HG02678 (cell line): ENCODE data around the gene LRIT1.
A peak's percentile ranks its signal among the peaks of the same experiment; 100 is the strongest.
"Not testable (repeated sequence)": the region's sequence is repeated elsewhere in the genome, so short reads cannot be mapped to it uniquely, and the experiment has no call there.

Experiments
- ATAC-seq: cut with Tn5 transposase; IDR thresholded peaks from one replicate; pipeline ENCODE4 v1.9.1; 2021; ENCODE audit warnings: mild to moderate bottlenecking, moderate library complexity; ENCODE audit not compliant: unreplicated experiment

The LRIT1 gene, protein sequence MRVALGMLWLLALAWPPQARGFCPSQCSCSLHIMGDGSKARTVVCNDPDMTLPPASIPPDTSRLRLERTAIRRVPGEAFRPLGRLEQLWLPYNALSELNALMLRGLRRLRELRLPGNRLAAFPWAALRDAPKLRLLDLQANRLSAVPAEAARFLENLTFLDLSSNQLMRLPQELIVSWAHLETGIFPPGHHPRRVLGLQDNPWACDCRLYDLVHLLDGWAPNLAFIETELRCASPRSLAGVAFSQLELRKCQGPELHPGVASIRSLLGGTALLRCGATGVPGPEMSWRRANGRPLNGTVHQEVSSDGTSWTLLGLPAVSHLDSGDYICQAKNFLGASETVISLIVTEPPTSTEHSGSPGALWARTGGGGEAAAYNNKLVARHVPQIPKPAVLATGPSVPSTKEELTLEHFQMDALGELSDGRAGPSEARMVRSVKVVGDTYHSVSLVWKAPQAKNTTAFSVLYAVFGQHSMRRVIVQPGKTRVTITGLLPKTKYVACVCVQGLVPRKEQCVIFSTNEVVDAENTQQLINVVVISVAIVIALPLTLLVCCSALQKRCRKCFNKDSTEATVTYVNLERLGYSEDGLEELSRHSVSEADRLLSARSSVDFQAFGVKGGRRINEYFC

DNA sequence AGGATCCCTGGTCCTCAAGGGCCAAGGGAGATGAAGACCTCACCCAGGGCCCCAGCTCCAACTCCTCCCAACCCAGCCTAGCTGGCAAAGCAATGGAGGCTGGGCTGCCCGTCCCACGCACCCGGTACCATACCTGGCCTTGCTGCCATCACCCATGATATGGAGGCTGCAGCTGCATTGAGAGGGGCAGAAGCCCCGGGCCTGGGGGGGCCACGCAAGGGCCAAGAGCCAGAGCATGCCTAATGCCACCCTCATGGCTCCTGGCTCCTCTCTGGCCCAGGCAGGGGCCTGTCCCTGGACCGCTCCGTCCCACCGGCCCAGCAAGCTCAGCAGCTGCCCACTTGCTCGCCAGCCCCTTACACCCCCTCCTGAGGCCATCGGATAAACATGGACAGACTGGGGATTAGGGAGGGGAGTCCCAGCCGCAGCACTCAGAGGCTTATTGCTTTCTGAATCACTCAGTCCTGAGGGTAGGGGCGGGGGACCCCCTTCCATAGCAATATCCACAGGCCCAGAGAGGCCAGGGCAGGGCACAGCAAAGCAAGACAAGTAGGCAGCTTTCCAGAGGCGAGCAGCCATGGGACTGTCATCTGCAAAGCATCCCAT lies at the start of gene LRIT1:
TSS of gene LRIT1 (minus strand) at position 362 of the 606 bp plus-strand sequence. CDS start at position 255, 107 bp downstream.
- no peak for ATAC-seq

DNA sequence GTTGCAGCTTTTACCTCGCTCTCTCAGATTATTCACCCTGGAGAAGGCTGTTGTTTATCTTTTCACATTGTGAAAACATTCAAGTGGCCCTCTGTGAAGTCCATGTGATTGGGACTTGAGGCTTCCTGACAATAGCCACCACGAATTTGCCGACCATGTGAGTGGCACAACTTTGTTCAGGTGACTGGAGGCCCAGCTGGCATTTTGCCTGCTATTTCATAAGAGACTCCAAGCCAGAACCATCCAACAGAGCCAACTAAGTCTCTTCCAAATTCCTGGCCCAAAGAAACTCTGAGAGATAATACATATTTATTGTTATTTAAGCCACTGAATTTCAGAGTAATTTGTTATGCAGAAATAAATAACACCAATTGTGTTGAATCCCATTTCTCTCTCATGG lies 48.9 kb upstream of the LRIT1 start:
- ATAC-seq = no peak

DNA sequence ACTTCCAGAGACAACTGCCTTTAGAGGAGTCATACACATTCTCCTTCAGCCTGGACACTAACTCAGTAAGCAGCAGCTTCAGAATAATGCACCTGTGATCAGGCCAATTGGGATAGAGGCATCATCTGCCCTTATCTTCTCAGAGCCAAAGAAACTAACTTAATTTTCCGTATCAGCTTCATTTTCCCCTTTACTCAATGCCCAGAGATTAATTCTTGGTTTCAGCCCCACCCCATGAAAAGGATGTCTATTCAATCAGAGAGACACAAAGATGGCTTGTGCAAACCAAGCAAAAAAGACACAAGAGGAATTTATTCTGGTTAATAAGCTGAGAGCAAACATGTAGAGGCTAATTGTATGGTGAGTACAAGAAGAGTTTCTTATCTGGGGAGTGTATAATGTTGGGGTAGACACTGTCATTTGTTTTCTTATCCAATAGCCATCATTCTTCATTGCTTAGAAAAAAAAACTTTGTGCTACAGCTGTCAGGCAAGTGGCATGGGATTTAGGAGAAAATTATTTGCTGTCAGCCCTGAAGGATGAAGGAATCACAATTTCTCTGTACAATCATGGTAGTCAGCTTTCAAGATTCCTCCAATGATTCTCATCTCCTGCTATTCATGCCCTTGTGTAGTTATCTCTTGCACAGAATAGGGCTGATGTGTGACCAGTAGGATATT lies 48.3 kb upstream of the LRIT1 start:
- ATAC-seq = no peak

DNA sequence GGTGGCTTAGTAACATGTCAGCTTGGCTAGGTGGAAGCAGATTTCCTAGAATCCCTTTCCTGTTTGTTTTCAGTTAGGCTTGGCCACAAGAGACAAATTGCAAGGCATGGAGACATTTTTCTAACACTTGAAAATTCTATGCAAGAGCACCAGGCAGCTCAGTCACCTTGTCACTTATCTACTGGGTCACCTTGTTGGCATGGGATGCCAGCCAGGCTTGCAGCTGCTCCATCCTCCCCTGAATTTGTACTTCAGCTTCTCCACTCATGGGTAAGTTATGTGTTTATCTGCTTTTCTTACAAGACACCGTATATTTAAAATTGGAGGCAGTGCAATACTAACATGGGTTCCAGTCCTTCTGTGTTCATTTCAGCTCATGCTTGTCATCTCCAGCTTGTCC lies 46.8 kb upstream of the LRIT1 start:
- no peak for ATAC-seq

DNA sequence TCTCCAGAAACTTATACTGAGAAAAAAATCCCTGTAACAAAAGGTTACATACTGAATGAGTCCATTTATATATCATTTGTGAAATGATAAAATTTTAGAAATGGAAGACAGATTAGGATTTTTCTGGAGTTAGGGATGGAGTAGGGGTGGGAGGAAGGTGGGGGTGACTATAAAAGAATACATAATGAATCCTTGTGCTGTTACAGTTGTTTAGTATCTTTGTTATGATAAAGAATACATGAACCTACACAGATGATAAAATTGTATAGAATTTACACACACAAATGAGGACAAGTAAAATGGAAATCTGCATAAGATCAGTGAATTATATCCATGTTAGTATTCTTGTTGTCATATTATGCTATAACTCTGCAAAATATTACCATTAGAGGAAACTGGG lies 45.3 kb upstream of the LRIT1 start:
- no peak for ATAC-seq

DNA sequence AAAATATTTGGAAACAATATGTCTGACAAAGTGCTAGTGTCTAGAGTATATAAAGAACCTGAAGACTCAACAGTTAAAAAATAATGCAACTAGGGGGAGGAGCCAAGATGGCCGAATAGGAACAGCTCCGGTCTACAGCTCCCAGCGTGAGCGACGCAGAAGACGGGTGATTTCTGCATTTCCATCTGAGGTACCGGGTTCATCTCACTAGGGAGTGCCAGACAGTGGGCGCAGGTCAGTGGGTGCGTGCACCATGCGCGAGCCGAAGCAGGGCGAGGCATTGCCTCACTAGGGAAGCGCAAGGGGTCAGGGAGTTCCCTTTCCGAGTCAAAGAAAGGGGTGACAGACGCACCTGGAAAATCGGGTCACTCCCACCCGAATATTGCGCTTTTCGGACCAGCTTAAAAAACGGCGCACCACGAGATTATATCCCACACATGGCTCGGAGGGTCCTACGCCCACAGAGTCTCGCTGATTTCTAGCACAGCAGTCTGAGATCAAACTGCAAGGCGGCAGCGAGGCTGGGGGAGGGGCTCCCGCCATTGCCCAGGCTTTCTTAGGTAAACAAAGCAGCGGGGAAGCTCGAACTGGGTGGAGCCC lies 38.6 kb upstream of the LRIT1 start:
- not testable (repeated sequence) for ATAC-seq

DNA sequence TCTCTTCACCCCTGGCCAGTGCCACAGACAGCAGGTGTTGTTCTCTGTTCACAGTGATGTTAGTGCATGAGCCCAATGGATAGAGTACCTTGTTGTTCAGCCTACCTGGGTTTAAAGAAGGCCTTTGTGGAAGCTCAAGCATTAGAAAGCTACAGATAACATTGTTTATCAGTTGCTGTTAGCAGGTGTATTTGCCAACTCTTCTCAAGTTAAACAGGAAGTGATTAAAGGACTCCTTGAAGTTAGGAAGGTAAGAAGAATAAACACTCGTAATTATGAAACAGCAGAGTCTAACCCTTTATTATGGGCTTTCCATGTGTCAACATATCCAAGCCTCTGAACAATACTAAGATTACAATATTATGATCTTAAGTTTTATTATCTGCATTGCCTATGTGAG lies 29.4 kb upstream of the LRIT1 start:
- ATAC-seq = no peak

DNA sequence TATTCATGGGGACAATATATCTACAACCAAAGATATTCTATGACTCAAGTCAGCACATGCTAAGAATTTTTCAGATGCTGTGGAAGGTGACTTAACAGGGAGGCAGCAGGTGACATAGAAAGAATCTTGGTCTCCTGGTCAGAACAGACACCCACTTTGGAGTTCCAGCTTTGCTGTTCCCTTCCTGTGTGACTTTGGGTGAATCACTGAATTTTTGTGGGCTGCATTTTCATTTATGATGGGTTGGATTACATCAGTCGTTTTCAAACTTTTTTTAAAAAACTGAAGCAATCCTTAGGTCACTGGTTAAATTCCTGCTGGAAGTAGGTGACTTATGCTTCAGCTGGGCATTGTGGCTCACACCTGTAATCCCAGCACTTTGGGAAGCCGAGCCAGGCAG lies 28.4 kb upstream of the LRIT1 start:
- no peak for ATAC-seq

DNA sequence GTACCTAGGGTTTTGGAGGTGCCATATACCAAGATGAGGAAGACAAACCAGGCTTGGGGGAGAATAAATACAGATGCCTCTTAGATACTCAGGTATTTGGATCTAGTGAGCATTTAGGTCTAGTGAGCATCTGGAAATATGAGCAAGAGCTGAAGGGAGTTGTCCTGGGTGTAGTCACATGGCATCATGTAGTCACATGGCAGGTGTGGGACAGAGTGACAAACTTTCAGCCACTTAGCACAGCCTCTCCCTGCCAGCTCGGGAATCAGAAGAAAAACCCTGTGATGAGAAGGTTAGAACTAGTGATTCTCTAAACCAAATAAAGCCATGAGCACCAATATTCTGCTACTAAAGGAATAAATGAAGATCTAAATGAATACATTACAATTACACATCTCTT lies 27.8 kb upstream of the LRIT1 start:
- ATAC-seq = no peak

DNA sequence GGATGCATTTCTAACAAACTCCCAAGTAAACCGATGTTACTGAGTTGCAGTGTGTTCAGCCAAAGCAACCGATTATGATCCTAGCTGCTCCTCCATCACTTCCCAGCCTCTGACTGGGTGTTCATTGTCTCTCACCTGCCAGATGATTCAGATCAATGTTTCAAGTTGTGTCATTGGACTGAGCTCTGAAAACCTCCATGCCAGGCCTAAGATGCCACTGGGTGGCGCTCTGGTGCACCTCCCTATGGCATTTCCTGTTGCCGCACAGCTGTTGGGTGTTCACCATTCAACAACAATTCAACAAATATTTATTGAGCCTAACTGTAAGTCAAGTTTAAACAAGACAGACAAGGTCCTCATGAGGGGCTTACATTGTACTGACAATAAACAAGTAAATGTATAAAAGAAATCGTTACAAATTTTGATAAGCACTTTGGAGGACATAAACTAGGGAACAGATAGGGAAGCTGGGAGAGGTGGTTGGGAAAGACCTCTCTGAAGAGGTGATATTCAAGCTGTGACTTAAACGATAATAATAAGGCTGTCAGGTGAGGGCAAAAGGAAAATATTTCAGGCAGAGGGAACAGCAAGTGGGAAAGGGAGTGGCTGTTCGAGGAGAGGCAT lies 26.3 kb upstream of the LRIT1 start:
- no peak for ATAC-seq

DNA sequence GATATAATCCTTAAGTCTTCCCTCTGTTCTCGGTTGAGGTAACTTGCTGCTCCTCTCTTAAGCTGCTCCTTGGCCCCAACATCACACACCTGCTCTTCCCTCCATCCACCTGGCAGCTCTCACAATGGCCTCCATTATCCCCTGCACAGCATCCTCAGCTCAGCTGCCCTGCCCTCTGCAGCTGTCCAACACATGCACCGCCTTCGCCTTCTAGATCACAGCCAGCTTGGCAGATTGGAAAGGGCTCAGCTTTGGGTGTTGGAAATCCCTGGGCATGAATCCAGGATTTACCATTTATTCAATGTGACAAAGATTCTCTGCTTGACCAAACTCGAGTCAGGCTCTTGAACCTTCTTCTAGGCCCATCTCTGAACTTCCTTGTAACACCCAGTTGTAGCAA lies 24.1 kb upstream of the LRIT1 start:
- no peak for ATAC-seq

DNA sequence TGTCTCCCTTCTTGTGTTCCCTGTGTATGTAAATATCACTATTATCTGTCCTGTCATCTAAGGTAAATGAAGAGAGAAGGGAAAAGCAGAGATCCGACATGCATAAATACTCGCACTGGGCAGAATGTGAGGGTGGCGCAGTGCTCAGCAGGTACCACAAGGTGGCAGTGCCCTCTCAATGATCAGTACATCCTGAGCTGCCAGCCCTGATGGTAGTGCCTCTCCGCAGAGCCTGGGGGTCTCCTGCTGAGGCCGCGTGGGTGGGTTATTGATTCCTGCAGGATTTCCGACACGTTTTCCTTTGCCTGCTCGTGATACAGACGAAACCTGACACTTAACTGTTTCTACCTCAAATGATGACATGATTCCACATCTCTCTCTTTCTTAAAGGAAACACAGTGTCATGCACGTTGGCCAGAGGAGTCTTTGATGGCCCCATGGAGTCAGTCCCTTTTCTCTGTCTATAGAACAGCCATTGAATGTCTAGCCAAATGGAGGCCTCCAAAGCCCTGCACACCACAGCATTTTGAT lies 23.3 kb upstream of the LRIT1 start:
- peak; percentile 95 for ATAC-seq

DNA sequence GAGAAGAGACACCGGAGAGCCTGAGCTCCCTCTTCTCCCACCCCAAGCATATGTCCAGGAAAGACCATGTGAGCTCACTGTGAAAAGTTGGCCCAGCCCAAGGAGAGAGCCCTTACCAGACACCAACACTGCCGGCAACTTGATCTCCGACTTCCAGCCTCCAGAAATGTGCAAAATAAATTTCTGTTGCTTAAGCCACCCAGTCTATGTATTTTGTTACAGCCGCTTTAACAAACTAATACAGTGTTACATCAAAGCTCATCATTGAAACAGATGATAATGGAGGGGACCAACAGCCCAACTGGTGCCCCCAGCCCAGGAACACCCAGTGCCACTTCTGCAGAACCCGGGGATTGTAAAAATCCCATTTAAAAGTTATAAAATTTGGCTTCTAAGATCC lies 22.4 kb upstream of the LRIT1 start:
- no peak for ATAC-seq

DNA sequence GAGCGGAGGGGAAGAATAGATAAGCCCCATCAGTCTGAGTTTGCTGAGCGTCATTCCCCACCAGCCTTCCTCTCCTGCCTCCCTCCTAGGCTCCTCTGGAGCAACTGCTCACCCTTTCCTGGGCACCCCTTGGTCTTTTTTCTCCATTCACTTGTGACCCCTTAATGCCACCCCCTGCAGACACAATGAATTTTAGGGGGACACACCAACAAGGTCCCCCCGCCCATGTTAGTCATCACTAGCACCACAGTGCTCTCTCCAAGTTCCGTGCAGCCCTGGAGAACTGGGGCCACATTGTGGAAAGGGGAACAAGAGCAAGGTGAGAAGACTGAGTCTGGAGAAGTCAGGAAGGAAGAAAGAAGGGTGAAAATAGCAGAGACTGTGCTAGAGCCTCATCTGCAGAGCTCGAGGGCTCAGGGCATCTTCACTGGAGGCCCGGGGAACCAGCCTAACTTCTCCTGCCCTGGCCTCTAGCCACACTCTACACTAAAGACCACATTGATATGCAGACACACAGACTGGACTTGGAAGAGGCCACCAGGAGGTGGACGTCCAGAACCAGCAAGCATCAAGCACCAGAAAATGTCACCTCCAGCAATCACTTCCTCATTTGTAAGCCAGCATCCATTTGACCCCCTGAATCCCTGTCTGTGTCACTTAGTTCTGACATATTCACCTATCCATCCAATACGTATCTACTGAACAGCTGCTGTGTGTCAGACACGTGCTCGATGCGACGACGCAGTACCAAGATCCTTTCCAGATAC lies 21.0 kb upstream of the LRIT1 start:
- ATAC-seq = no peak

DNA sequence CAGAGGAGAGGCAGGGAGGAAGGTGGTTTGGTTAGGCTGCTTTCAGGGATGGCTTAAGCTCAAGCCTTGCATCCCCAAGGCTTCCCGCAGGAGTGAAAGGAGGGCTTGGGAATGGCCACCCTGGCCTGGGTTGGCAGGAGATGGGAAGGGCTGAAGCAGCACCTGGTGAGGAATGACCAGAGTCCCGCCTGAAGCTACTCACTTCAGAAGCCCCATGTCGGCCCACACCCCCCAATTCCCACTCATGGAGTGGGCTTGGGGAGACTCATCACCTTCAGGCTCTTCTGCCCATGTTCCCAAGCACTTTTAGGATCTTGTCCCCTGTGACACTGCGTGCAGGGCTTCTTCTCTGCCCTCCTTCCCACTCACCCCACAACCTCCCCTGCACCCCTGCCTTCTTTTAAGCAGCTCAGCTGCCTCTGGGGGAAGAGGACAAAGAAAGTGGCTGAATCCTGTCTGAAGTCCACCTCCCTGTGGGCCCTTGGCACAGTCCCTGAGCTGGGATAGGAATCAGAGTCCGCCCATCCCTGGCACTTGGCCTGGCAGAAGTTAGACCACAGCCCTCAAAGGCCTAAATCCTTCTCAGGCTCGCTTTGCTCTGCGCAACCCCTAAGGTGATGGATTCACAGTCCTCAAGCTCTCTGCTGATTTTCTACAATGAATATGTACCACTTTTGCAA lies 20.0 kb upstream of the LRIT1 start:
- ATAC-seq = no peak

DNA sequence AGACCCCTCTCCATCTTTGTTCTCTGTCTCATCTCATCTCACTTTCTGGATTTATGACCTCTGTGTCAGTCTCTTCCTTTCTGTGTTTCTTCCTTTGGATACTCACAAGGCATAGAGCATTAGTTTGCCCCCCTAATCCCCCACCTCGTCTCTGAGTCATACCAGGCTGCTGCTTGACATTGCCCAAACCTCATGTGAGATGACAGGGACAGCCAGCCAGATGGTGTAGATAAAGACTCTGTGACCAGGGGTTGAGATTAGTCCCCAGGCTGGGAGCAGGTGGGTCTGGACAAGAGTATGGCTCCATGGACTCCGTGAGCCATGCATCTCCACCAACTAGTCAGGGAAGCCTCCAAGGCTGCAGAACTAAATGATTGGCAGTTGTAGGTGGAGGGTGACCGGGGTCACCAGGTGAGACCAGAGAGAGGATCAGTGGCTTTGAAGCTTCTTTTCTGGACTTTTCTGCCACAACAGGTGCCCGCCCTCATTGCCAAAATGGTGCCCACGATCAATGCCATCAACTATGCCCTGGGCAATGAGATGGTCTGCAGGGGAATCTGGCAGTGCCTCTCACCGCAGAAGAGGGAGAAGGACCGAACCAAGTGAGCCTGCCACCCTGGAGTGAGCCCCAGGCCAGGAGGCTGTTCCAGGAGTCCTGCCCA lies 16.8 kb upstream of the LRIT1 start:
- ATAC-seq = no peak

DNA sequence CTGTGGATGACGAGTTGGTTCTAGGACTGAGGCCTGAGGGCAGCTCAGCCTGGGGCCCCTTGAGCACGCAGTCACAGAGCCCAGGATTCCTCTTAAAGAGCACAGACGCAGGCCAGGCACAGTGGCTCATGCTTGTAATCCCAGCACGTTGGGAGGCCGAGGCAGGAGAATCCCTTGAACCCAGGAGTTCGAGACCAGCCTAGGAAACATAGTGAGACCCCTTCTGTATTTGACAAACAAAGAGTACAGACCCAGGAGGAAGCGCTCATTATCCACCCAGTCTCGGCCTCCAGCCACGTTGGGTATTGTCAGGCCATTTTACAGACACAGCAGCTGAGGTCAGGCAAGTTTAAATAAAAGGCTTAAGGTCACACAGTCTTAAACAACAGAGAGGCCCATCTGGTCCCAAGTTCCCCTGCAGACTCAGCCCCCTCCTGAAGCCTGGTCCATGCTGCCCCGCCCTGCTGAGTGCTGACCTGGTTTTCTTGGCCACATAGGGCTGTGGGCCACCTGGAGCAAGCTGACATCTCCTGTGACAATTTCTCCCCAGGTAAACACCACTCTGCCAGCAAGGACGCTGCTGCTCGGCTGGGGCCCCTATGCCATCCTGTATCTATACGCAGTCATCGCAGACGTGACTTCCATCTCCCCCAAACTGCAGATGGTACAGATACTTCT lies 16.1 kb upstream of the LRIT1 start:
- no peak for ATAC-seq
